HepG2 (cell line): ENCODE results near the gene MFSD2B. TPM values are rescaled to one million over a fixed set of nuclear protein-coding genes. Genes with fewer than 3 reads are reported as not detected.

ENCODE experiments used
- CCAR2 ChIP-seq: fragments of 200-400 bp; formaldehyde crosslinking; optimal IDR thresholded peaks from 2 replicates; pipeline ENCODE3; 2018; ENCODE audit warnings: low read depth, mild to moderate bottlenecking, low read length, moderate library complexity
- CEBPB ChIP-seq: IDR thresholded peaks from 2 replicates; pipeline ENCODE4 v1.6.1; 2011; ENCODE audit warnings: low read depth, low read length, improper control_type of control experiment, borderline replicate concordance
- CREB1 ChIP-seq, 2 experiments: fragments of 450-650 bp in 1 of 2; IDR thresholded peaks; 2 replicates each; pipeline ENCODE4 v1.6.1; 2016 to 2017; ENCODE audit warnings: control low read depth in 1 of 2, mild to moderate bottlenecking in 1 of 2, missing compliant biosample characterization in 1 of 2, missing genetic modification characterization in 1 of 2
- ERF ChIP-seq: IDR thresholded peaks from 2 replicates; pipeline ENCODE4 v1.6.1; 2018; ENCODE audit warnings: missing biosample characterization, missing genetic modification reagents
- HBP1 ChIP-seq: IDR thresholded peaks from 2 replicates; pipeline ENCODE4 v1.6.1; 2016; ENCODE audit warnings: low read depth, control low read depth
- NONO ChIP-seq, 2 experiments: fragments of 450-650 bp in 1 of 2; sonication (generic) in 1 of 2; formaldehyde crosslinking in 1 of 2; IDR thresholded peaks in 1 of 2; conservative IDR thresholded peaks in 1 of 2; 2 replicates each; pipeline versions ENCODE4 v1.6.1 to v1.8.0; 2017 to 2022; ENCODE audit warnings: mild to moderate bottlenecking in 1 of 2, missing genetic modification reagents in 1 of 2, moderate library complexity in 1 of 2
- NR1H2 ChIP-seq: sonication (generic); formaldehyde crosslinking; IDR thresholded peaks from 2 replicates; pipeline ENCODE4 v1.8.1; 2022; ENCODE audit warnings: low read depth, missing genetic modification reagents, borderline replicate concordance
- SETDB1 ChIP-seq: sonication (generic); formaldehyde crosslinking; IDR thresholded peaks from 2 replicates; pipeline ENCODE4 v1.5.1; 2020; ENCODE audit warnings: missing genetic modification reagents, mild to moderate bottlenecking, borderline replicate concordance
- SOX13 ChIP-seq, 3 experiments: fragments of 450-650 bp in 1 of 3; sonication (generic) in 1 of 3; formaldehyde crosslinking in 1 of 3; IDR thresholded peaks in 2 of 3; conservative IDR thresholded peaks in 1 of 3; 2 replicates each; pipeline versions ENCODE4 v1.5.0 to v1.6.1; 2016 to 2020; ENCODE audit warnings: antibody characterized with exemption in 1 of 3, mild to moderate bottlenecking in 1 of 3, missing compliant biosample characterization in 1 of 3, missing genetic modification reagents in 1 of 3, moderate library complexity in 1 of 3
- SP1 ChIP-seq, 2 experiments: fragments of 450-650 bp in 1 of 2; sonication (generic) in 1 of 2; formaldehyde crosslinking in 1 of 2; IDR thresholded peaks; 2 replicates each; pipeline versions ENCODE4 v1.4.0 to v1.6.1; 2016 to 2020; ENCODE audit warnings: missing genetic modification reagents in 1 of 2
- TEF ChIP-seq: sonication (generic); formaldehyde crosslinking; IDR thresholded peaks from 2 replicates; pipeline ENCODE4 v1.5.0; 2020; ENCODE audit warnings: missing genetic modification reagents
- TP53 ChIP-seq: sonication (generic); formaldehyde crosslinking; conservative IDR thresholded peaks from 2 replicates; pipeline ENCODE4 v1.4.0; 2020; ENCODE audit warnings: missing genetic modification reagents
- ZGPAT ChIP-seq: IDR thresholded peaks from 2 replicates; pipeline ENCODE4 v1.6.1; 2016; ENCODE audit warnings: mild to moderate bottlenecking
- ZNF101 ChIP-seq: sonication (generic); formaldehyde crosslinking; IDR thresholded peaks from 2 replicates; pipeline ENCODE4 v1.4.0; 2020; ENCODE audit warnings: mild to moderate bottlenecking, low read depth, missing genetic modification reagents, borderline replicate concordance
- ZNF24 ChIP-seq: fragments of 450-650 bp; IDR thresholded peaks from 2 replicates; pipeline ENCODE4 v1.6.1; 2017; ENCODE audit warnings: antibody characterized with exemption, mild to moderate bottlenecking
- ZNF670 ChIP-seq: sonication (generic); formaldehyde crosslinking; IDR thresholded peaks from 2 replicates; pipeline ENCODE4 v1.8.0; 2022; ENCODE audit warnings: mild to moderate bottlenecking, missing genetic modification reagents, borderline replicate concordance
- ZNF703 ChIP-seq: sonication (generic); formaldehyde crosslinking; IDR thresholded peaks from 2 replicates; pipeline ENCODE4 v1.5.1; 2020; ENCODE audit warnings: missing genetic modification reagents, mild to moderate bottlenecking, moderate library complexity, borderline replicate concordance
- ZNF83 ChIP-seq: sonication (generic); formaldehyde crosslinking; IDR thresholded peaks from 2 replicates; pipeline ENCODE4 v1.4.0; 2020; ENCODE audit warnings: missing genetic modification reagents, mild to moderate bottlenecking, borderline replicate concordance
- ZNF879 ChIP-seq: sonication (generic); formaldehyde crosslinking; IDR thresholded peaks from 2 replicates; pipeline ENCODE4 v1.8.1; 2023; ENCODE audit warnings: missing genetic modification reagents
- polyA plus RNA-seq, 8 experiments: library from polyadenylated mRNA; depleted of rRNA in 3 of 8; stranded (reverse) in 7 of 8; unstranded in 1 of 8; fragments of >200 nt; fragmentation: Illumina TruSeq in 4 of 8; extraction: Trizol in 4 of 8; gene quantifications; 2 replicates each; pipeline versions ENCODE4 v1.2.1 to v1.2.3, GENCODE V29; 2011 to 2016; ENCODE audit warnings: low read depth in 4 of 8, missing spikeins in 1 of 8, mixed read lengths in 1 of 8; ENCODE audit not compliant: insufficient read depth in 1 of 8
- total RNA-seq, 5 experiments: library from RNA; depleted of rRNA; stranded (reverse); fragments of >200 nt; fragmentation: Illumina TruSeq; extraction: Trizol; gene quantifications; 2 replicates each; pipeline ENCODE4 v1.2.3, GENCODE V29; 2016; ENCODE audit warnings: low read depth in 1 of 5
- TF ChIP-seq, protein P1 (sequence below): sonication (generic); formaldehyde crosslinking; conservative IDR thresholded peaks from 2 replicates; pipeline ENCODE4 v1.5.0; 2020; ENCODE audit warnings: missing genetic modification reagents
- TF ChIP-seq, protein P2 (sequence below): sonication (generic); formaldehyde crosslinking; IDR thresholded peaks from 2 replicates; pipeline ENCODE4 v1.8.1; 2023; ENCODE audit warnings: mild to moderate bottlenecking, moderate library complexity, missing genetic modification reagents

The MFSD2B gene
- total and polyA plus RNA-seq, 2 of the 13 experiments (the other 11 are each of a cell fraction or from before 2014, with no cell fraction given): 0.21 to 0.93 TPM

- TF ChIP-seq NR1H2 (CRISPR knock-in tag) (no peak), ERF (CRISPR knock-in tag) (no peak), SP1 (IDR thresholded peaks at IDR 0.05) (no peak), SP1 (CRISPR knock-in tag; IDR thresholded peaks at IDR 0.05) (peak; percentile 68), ZNF101 (CRISPR knock-in tag) (0 out of 2 replicates have a peak, but pooled peaks have one; percentile 55), CEBPB (no peak), ZNF879 (CRISPR knock-in tag) (no peak), HBP1 (0 out of 2 replicates have a peak, but pooled peaks have one; percentile 56), CCAR2 (no peak), ZNF24 (no peak), SETDB1 (CRISPR knock-in tag) (no peak), ZNF83 (CRISPR knock-in tag) (no peak), ZGPAT (CRISPR knock-in tag) (peak; percentile 33; the same call in 1 of the 2 replicates), TEF (CRISPR knock-in tag) (no peak), CREB1 (IDR thresholded peaks at IDR 0.05) (no peak), CREB1 (CRISPR knock-in tag; IDR thresholded peaks at IDR 0.05) (no peak), TP53 (no peak), ZNF703 (CRISPR knock-in tag) (no peak), SOX13 (IDR thresholded peaks at IDR 0.05) (no peak), SOX13 (CRISPR knock-in tag; conservative IDR thresholded peaks at IDR 0.05 in 1 of 2, IDR thresholded peaks at IDR 0.05 in 1 of 2) (peak in 1 of 2 experiments; percentile 32; a peak in 1 of 4 replicates), ZNF670 (CRISPR knock-in tag) (no peak), NONO (IDR thresholded peaks at IDR 0.05) (no peak), NONO (CRISPR knock-in tag; conservative IDR thresholded peaks at IDR 0.05) (0 out of 2 replicates have a peak, but pooled peaks have one; percentile 10)
- TF ChIP-seq, protein P1, sequence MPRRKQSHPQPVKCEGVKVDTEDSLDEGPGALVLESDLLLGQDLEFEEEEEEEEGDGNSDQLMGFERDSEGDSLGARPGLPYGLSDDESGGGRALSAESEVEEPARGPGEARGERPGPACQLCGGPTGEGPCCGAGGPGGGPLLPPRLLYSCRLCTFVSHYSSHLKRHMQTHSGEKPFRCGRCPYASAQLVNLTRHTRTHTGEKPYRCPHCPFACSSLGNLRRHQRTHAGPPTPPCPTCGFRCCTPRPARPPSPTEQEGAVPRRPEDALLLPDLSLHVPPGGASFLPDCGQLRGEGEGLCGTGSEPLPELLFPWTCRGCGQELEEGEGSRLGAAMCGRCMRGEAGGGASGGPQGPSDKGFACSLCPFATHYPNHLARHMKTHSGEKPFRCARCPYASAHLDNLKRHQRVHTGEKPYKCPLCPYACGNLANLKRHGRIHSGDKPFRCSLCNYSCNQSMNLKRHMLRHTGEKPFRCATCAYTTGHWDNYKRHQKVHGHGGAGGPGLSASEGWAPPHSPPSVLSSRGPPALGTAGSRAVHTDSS (CRISPR knock-in tag): no peak
- TF ChIP-seq, protein P2, sequence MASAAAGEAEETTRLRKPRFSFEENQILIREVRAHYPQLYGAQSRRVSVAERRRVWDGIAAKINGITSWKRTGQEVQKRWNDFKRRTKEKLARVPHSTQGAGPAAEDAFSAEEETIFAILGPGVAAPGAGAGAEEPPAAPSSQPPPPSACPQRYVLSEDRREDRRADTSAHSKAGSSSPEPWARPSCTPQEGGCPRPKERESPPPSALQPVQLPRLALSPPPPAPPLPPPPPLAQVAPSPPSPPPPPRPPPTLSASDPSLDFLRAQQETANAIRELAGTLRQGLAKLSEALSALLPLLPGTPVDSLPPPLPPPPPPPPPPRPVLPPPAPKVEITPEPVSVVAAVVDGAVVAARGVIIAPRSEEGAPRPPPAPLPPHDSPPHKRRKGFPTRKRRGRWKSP: peak; percentile 54; the same call in 1 of the 2 replicates
Measured at GRCh38 chr2:24049485-24050021, 39.7 kb downstream of the MFSD2B start, which contains the start of gene FKBP1B (continued).
